Neural progenitor cell (in vitro differentiated cells): ENCODE data around the gene CDK13. TPM values are rescaled to one million over a fixed set of nuclear protein-coding genes. Genes with fewer than 3 reads are reported as not detected.
"Not testable (repeated sequence)": the region's sequence is repeated elsewhere in the genome, so short reads cannot be mapped to it uniquely, and the experiment has no call there.

Experiments used
- DNase-seq: peaks from one replicate; pipeline ENCODE4 v3.0.0-alpha.2; 2016; ENCODE audit warnings: low spot score
- H2AFZ ChIP-seq: fragments of 200-600 bp; sonication (generic); replicated peaks from 2 replicates; pipeline ENCODE4 v1.6.1; 2016; ENCODE audit warnings: antibody characterized with exemption
- H3F3A ChIP-seq: fragments of 200-600 bp; sonication (generic); 2 replicates; pipeline ENCODE4 v1.6.1; 2016; ENCODE audit warnings: antibody characterized with exemption, low read depth
- H3K27ac ChIP-seq: fragments of 200-600 bp; sonication (generic); 2 replicates; pipeline ENCODE4 v1.5.1; 2016; ENCODE audit warnings: mild to moderate bottlenecking
- H3K27me3 ChIP-seq: fragments of 200-600 bp; sonication (generic); 2 replicates; pipeline ENCODE4 v1.6.1; 2016; ENCODE audit warnings: mild to moderate bottlenecking, moderate library complexity
- H3K36me3 ChIP-seq: fragments of 200-600 bp; sonication (generic); 2 replicates; pipeline ENCODE4 v1.5.1; 2016
- H3K4me1 ChIP-seq: fragments of 200-600 bp; sonication (generic); 2 replicates; pipeline ENCODE4 v1.6.1; 2016; ENCODE audit warnings: mixed run types
- H3K4me2 ChIP-seq: fragments of 200-600 bp; sonication (generic); 2 replicates; pipeline ENCODE4 v1.6.1; 2016
- H3K4me3 ChIP-seq: fragments of 200-600 bp; sonication (generic); 2 replicates; pipeline ENCODE4 v1.5.1; 2016
- H3K79me2 ChIP-seq: fragments of 200-600 bp; sonication (generic); 2 replicates; pipeline ENCODE4 v1.6.1; 2016; ENCODE audit warnings: low read depth
- H3K9ac ChIP-seq: fragments of 200-600 bp; sonication (generic); 2 replicates; pipeline ENCODE4 v1.6.1; 2016
- H3K9me3 ChIP-seq: fragments of 200-600 bp; sonication (generic); 2 replicates; pipeline ENCODE4 v1.5.1; 2016; ENCODE audit warnings: low read depth
- H4K20me1 ChIP-seq: fragments of 200-600 bp; sonication (generic); 2 replicates; pipeline ENCODE4 v1.6.1; 2016; ENCODE audit warnings: low read depth
- H3K27ac Mint-ChIP-seq: 3 replicates; pipeline ENCODE4 v1.8.0; 2021; ENCODE audit warnings: mixed read lengths
- H3K27me3 Mint-ChIP-seq: 2 replicates; pipeline ENCODE4 v1.8.0; 2022; ENCODE audit warnings: low read depth, mild to moderate bottlenecking, inconsistent platforms, moderate library complexity, mixed read lengths; ENCODE audit not compliant: insufficient read depth
- H3K36me3 Mint-ChIP-seq: 3 replicates; pipeline ENCODE4 v1.8.0; 2021; ENCODE audit warnings: mixed read lengths
- H3K4me1 Mint-ChIP-seq: 3 replicates; pipeline ENCODE4 v1.8.0; 2021; ENCODE audit warnings: mixed read lengths
- H3K4me3 Mint-ChIP-seq: 3 replicates; pipeline ENCODE4 v1.8.0; 2021; ENCODE audit warnings: mild to moderate bottlenecking, moderate library complexity, mixed read lengths
- H3K9me3 Mint-ChIP-seq: 3 replicates; pipeline ENCODE4 v1.8.0; 2020; ENCODE audit warnings: mixed read lengths
- CTCF ChIP-seq: fragments of 200-600 bp; sonication (generic); IDR thresholded peaks from 2 replicates; pipeline ENCODE4 v1.5.1; 2017; ENCODE audit warnings: antibody characterized with exemption, mild to moderate bottlenecking
- EZH2 ChIP-seq: fragments of 200-600 bp; sonication (generic); IDR thresholded peaks from 2 replicates; pipeline ENCODE4 v1.6.1; 2017; ENCODE audit warnings: antibody characterized with exemption, mild to moderate bottlenecking, moderate library complexity
- EZH2phosphoT487 ChIP-seq: fragments of 200-600 bp; sonication (generic); IDR thresholded peaks from 2 replicates; pipeline ENCODE4 v1.6.1; 2017; ENCODE audit warnings: antibody characterized with exemption
- small RNA-seq: library from RNA; depleted of rRNA; stranded (forward); fragments of <200 nt; gene quantifications from one replicate; pipeline ENCODE3, GENCODE V24; 2015
- total RNA-seq: library from RNA; depleted of rRNA; stranded (reverse); fragments of >200 nt; gene quantifications from 2 replicates; pipeline ENCODE4 v1.2.3, GENCODE V29; 2015; ENCODE audit warnings: low replicate concordance

Gene CDK13
- total RNA-seq, 1 donor from 2014 or later, result 75.5 TPM

GRCh38 chr7:40147371-40148246, 197.6 kb downstream of the CDK13 start:
- peak overlapping the region; percentile 12 for H3K4me3 Mint-ChIP-seq
- Histone ChIP-seq H3K27ac (no peak overlapping the region), H3K9ac (no peak overlapping the region), H3K4me2 (no peak overlapping the region), H3K79me2 (no peaks in the 10 kb centered on the region), H3K4me1 (peaks cover 10% of the 10 kb centered on the region), H3K9me3 (no peaks in the 10 kb centered on the region), H3K36me3 (no peaks in the 10 kb centered on the region), H3K4me3 (no peak overlapping the region), H3F3A (peaks cover 9% of the 10 kb centered on the region), H2AFZ (no peak overlapping the region), H3K27me3 (no peaks in the 10 kb centered on the region), H4K20me1 (no peaks in the 10 kb centered on the region)
- no peak overlapping the region for H3K27ac Mint-ChIP-seq
- TF ChIP-seq EZH2phosphoT487, result no peak
- peak; percentile 37 for TF ChIP-seq CTCF
- peaks cover 3% of the 10 kb centered on the region for H3K4me1 Mint-ChIP-seq
- peaks cover 5% of the 10 kb centered on the region for H3K36me3 Mint-ChIP-seq
- peak; percentile 31 for DNase-seq
- peaks cover 8% of the 10 kb centered on the region for H3K27me3 Mint-ChIP-seq
- peaks cover 3% of the 10 kb centered on the region for H3K9me3 Mint-ChIP-seq

- H3K4me3 Mint-ChIP-seq, result peak overlapping the region; percentile 12
- H3K4me1 Mint-ChIP-seq, H3K36me3 ChIP-seq, DNase-seq, H3K27ac Mint-ChIP-seq, H4K20me1 ChIP-seq, H3K27me3 ChIP-seq, H3K36me3 Mint-ChIP-seq, H3K9me3 Mint-ChIP-seq, H3K4me3 ChIP-seq, H3K9ac ChIP-seq, H3K79me2 ChIP-seq, H3K27me3 Mint-ChIP-seq, H2AFZ ChIP-seq, H3K9me3 ChIP-seq, H3F3A ChIP-seq: not testable (repeated sequence)
- Histone ChIP-seq H3K27ac (peak overlapping the region; percentile 72), H3K4me2 (peak overlapping the region; percentile 39), H3K4me1 (peaks cover 10% of the 10 kb centered on the region)
These were observed 198.2 kb downstream of the CDK13 start for GRCh38 chr7:40148247-40148580.

GRCh38 chr7:40148671-40149070, 198.6 kb downstream of the CDK13 start:
- Histone ChIP-seq H3F3A (peaks cover 9% of the 10 kb centered on the region), H4K20me1 (no peaks in the 10 kb centered on the region), H3K4me1 (peaks cover 10% of the 10 kb centered on the region), H3K36me3 (no peaks in the 10 kb centered on the region), H3K27ac (peak overlapping the region; percentile 72), H3K27me3 (no peaks in the 10 kb centered on the region), H3K9me3 (no peaks in the 10 kb centered on the region), H2AFZ (no peak overlapping the region), H3K79me2 (no peaks in the 10 kb centered on the region), H3K4me2 (peak overlapping the region; percentile 39), H3K4me3 (no peak overlapping the region), H3K9ac (no peak overlapping the region)
- DNase-seq, result peak; percentile 46
- TF ChIP-seq EZH2 (no peak), EZH2phosphoT487 (no peak), CTCF (no peak)
- Mint-ChIP-seq H3K9me3 (peaks cover 3% of the 10 kb centered on the region), H3K27ac (no peak overlapping the region), H3K4me1 (peaks cover 3% of the 10 kb centered on the region), H3K36me3 (peaks cover 5% of the 10 kb centered on the region), H3K27me3 (peaks cover 5% of the 10 kb centered on the region), H3K4me3 (no peak overlapping the region)

Small RNA genes lying within 50 kb of the gene (small RNA-seq; reads per million reads assigned to genes)
- gene AC006023.1 (not detected), gene AC006023.2 (not detected)

Other genes starting within 250 kb of the CDK13 start
- 48.4 and 87.2 TPM in 2 replicates for gene MPLKIP, start 184.4 kb downstream of the CDK13 start, total RNA-seq
- 7.8 and 10.1 TPM in 2 replicates for gene SUGCT, start 184.7 kb downstream of the CDK13 start, total RNA-seq